T-helper 9 cell (primary cell): ENCODE results near the gene AGBL1.

Experiments used
- DNase-seq: peaks from one replicate; pipeline ENCODE4 v3.0.0-alpha.2; 2020
- total RNA-seq, 2 donors: gene quantifications; one replicate each; lab custom pipeline; 2026; lab: John Stamatoyannopoulos, UW

AGBL1 gene
- total RNA-seq: 0 reads per million in 2 donors

DNA sequence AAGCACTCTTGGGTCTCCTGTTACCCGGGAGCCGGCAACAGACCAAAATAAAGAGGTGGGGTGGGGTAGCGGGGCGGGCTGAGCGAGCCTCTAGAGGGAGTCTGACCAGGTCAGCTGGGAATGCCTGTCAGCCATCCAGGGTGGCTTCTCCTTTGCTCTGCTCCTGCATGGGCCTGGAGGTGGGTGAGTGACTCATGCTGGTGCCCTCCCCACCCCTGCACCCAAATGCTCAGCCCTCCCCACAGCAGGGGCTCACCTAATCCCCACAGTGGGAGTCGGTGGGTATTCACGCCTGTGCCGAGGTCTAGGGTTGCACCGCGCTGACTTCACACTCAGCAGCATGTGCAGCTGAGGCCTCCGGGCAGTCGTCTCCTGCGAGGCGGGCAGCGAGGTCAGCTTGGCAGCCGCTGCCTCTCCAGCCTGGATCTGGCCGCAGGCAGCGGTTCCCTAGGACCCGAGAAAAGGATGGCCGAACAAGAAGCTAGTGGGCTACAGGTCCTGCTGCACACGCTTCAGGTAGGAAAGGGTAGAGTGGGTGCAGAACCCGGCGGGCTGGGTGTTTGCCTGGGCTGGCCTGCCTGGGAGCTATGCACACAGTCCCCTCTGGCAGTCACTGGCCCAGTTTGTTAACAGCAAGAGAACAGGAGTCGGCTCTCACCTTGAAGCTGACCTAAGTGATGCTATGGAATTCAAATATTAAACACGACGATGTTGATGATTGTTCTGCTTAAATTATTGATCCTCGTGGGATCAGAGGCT, at the start of gene AGBL1:
TSS of gene AGBL1 (plus strand) at position 364 of the 759 bp plus-strand sequence.
- no peak for DNase-seq

DNA sequence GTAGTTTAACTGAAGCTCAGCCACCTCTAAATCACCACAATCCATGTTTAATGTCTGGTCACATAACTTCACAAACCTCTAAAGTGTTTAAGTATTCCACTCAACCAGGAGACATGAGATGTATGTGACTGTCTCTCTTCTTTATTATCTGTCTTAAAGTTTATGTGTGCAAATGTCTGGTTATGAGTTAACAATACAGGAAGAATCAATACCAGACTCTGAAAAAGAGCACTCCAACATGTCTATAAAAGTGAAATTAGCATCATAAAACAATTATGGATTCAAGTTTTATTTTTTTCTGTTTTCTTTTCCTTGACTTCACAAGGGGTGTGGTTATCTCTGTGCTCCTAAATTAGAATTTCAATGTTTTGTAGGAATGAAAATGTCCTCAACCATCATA, 44.8 kb upstream of the AGBL1 start:
- DNase-seq: no peak

DNA sequence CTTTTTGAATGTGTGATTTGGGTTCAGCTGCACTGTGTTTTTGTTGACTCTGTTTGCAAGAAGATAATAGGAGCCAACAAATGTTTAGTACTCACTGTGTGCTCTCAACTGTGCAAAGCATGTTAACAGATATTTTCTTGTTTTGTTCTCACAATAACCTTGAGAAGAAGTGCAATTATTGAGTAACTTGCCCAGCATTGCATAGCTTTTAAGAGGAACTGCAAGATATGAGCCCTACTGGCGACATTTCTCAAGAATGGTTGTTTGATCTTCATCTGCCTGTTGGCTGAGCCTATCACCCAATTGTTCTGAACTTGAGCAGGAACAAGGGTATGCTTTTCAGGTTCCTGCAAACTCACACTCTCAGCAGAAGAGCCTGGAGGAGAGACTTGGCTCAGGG, 43.4 kb upstream of the AGBL1 start:
- no peak for DNase-seq

DNA sequence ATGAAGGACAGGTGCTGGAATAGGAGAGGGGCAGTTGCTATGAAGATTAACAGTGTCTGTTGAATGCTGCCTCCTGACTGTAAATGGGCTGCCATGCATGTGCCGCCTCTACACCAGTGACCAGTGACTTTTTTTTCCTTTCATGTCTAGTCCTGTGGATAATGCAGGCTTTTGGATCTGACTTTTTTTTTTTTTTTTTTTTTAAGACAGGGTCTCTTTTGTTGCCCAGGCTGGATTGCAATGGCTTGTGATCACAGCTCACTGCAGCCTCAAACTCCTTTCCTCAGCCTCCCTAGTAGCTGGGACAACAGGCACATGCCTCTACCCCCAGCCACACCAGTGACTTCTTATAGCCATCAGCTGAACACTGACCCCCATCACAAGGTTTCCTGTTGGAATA, 41.2 kb upstream of the AGBL1 start:
- no peak for DNase-seq

DNA sequence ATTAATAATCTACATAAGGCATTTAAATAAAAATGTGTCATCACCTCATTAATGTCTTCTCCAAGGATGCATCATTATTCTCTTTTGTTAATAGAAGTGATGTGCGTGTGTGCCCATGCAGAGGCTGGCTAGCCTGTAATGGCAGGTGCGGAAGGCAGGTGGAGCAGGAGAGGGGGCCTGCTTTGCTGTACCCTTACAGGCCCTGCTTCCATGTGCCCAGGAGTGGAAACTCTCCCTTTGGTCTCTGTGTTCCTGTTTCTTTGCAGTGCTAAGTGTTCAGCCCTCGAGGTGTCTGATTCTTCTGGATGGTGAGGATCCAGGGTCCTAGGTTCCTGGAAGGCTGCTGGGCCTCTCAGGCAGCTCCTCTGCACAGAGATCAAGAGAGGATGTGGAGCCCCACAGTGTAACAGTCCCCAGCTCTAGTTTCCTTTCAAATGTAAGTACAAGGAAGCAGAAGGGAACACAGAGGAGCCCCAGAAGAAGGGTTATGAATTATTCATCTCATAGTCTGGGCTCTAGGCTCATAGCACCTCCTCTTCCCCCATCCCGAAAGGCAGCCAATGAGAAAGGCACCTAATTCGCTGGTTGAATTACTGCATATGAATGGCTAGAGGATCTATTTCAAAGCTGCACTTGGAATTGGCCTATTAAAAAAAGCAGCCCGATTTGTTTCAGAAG, 39.2 kb upstream of the AGBL1 start:
- no peak for DNase-seq

DNA sequence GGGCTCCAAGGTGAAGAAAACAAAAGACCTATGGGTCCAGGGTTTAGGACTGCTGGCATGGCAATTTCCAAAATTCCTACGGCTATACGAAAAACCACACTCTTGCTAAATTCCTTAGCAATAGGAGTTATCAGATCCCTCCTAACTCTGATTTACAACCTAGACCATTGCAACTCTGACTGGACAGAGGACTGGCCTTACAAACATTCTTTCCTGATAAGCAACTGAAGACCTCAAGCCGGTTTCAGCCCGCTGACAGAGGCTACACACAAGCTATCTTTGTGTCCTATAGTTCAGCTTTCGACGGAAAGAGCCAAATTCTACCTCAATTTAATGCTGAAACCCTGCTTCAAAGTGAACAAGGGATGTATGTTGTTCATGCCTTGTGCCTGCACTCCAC, 38.3 kb upstream of the AGBL1 start:
- DNase-seq: no peak

DNA sequence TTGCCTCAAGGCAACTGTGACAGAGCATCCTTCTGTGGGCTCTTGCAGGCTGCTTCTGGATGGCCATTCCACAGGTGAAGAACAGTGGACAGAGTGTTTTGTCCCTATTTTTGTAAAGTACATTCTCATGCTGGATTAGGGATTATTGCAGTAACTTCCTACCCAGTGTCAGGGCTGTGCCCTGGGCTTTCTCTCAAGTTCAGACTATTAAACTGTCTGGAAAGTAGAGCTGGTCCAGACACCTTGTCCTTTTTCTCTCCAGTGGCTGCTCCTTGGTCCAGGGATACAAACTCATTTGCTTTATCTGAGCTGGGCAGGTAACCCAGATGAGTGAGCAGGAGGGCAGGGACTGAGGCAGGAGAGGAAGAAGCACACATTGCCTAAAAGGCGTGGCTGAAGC, 37.4 kb upstream of the AGBL1 start:
- DNase-seq: no peak

DNA sequence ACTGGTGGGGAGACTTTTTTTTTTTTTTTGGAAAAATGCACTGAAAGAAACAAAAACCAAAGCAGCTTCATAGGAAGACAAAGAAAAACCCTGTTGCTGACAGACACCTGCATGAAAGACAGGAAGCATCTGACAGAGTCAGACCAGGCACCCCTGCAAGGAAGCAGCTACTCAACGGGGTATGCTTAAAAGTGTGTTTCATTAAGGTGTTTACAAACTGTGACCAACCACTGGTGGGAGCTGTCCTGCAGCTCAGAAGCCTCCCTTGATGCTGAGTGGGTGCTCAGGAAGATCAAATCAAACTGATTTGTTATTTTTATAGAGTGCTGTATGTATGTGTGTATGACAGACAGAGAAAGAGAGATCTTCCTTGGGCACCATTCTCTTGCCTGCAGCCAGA, 34.7 kb upstream of the AGBL1 start:
- no peak for DNase-seq

DNA sequence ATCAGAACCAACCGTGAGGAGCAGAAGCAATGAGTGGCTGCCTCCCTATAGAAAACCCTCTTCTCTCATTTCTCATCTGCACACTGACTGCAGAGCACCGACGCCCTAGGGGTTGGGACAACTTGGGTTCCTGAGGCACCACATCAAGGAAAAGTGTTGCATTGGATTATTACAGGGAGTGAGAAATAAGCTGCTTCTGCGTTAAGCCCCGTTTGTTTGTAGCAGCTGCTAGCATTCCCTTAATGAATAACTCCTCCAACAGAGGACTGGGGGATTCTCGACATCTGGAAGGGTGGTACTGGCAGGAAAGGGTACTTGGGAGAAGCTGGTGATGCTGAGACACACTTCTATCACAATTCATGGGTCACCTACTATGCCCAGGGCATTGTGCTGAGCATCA, 25.3 kb upstream of the AGBL1 start:
- DNase-seq: no peak

DNA sequence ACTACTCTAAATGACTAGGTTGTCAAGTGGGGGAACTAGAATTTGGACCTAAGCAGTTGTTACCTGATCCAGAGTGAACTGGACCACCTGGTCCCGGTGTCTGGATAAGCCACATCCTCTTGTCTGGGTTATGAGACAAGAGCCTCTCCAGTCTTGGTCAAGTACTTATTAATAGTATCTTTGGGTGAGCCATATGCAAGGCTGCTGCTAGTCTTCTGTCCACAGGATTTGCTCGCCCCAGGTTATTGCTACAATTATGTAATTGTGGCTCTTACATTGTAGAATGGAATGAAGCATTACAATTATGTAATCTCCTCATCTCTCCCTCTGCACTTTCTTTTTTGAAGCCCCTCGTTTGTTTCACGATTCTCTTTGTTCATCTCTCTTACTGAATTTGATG, 24.0 kb upstream of the AGBL1 start:
- DNase-seq: no peak

DNA sequence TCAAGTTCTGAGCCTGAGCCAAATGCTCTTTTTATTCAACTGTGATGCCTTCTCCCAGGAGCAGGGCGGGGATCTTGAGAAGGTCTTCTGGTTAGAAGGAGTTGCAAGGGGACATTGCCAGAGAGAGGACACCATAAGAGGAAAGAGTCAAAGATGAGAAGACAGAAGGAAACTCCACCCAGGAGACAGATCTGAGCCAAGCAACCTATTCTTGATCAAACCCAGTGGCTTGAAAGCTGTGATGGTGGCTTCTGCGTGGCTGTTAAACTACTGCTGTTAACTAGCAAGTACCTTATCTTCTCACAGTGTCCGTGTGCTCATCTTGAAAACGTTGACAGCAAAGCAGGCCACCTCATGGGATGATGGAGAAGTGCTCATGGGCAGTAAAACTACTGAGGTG, 19.8 kb upstream of the AGBL1 start:
- DNase-seq: no peak

DNA sequence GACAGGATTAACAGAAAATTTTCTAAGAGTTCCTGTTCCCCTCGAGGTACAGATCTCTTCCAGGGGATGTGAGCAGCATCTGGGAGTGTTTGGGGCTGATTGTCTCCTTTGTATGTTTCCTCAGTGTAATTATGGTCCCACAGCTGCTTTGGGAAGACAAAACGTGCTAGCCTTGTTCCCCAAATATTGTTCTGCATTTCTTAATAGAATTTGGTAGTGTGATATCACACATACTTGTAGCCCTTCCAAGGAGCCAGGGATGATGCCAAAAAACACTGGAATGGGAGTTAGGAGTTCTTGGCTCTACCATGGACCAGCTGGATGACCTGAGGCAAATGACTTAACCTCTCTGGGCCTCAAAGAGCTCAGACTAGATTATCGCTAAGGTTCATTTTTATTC, 19.0 kb upstream of the AGBL1 start:
- DNase-seq: no peak

DNA sequence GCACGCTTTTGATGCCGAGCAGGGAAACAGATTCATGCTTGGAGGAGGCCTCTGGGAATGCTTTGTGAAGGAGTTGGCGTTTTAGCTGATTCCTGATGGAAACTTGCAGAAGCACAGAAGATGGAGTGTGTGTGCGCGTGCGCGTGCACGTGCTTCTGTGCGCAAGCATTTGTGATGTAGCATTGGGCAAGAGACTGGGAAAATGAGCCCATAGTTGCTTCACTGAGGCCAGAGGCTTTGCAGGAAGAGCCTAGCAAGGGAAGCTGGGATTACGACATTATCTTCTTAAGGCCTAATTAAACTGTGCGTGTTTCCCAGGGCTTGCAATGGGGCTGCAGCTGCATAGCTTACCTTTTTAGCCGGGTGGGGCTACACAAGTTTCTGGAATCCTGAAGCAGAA, 18.1 kb upstream of the AGBL1 start:
- DNase-seq: no peak

DNA sequence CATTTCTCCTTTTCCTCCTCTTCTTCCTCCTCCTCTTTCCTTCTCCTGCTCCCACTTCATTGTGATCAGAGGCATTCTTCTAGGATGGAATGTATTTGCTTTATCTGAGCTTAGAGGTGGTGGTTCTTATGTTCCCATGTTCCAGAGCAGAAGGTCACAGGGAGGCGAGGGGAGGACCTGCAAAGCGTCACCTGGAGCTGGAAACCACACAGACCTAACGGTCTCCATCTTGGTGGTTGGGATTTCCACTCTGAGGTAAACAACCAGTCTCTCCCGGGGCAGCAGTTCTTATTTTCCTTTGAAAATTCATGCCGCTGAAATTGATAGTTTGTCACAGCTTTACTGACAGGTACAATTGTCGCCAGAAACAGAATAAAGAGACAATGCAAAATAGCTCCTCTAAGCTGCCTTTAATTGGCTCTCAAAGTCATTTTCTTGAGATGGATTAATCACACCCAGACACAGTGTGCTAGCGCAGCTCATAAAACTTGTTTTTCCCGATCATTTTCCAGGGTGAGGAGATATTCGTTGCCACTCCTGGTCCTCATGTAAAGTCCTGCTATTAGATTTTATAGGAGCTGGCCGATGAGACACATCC, 16.9 kb upstream of the AGBL1 start:
- no peak for DNase-seq

DNA sequence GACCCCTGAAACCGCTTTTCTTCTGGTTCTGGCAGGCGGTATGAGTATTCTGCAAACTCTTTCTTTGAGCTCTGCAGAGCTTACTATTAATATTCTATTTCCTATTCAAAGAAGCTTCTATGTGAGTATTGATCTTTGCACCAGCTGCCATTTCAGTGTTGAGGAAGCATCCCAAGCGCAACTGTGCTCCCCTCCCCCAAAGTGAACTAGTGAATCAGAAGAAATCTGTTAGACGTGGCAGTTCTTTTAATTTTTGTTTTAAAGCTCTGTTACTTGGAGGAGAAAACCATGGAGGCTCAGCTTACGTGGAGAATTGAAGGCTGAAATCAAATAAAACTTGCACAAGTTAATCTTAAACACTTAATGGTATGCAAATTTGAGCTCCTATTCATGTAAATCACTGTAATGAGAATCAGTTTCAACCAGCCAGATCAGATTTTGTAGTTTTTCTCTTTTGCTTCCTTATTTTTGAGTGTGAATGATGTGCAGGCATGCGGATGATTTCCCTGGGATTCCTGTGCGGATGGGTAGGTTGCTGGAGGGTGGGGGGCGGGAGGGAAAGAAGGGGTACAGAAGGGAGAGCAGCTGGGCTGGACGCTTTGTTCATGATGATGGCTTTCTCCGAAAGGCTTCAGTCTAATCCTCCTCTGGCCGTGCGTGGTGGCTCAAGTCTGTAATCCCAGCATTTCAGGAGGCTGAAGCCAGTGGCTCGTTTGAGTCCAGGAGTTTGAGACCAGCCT, 16.1 kb upstream of the AGBL1 start:
- DNase-seq: no peak

DNA sequence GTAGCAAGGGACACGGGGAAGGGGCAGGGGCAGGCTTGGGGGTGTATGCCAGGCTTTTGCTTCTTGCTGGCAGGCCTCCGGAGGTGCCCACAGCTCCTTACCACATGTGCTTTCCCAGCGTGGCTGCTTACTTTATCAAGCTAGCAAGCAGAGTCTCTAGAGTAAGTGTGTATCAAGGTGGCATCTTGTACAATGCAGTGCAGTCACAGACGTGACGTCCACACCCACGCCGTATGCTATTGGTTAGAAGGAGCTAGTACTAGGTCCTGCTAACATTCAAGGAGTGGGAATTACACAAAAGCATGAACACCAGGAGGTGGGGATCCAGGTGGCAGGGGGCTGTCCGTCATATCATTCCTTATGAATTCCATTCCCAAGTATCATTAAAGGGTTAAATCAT, 15.3 kb upstream of the AGBL1 start:
- no peak for DNase-seq

DNA sequence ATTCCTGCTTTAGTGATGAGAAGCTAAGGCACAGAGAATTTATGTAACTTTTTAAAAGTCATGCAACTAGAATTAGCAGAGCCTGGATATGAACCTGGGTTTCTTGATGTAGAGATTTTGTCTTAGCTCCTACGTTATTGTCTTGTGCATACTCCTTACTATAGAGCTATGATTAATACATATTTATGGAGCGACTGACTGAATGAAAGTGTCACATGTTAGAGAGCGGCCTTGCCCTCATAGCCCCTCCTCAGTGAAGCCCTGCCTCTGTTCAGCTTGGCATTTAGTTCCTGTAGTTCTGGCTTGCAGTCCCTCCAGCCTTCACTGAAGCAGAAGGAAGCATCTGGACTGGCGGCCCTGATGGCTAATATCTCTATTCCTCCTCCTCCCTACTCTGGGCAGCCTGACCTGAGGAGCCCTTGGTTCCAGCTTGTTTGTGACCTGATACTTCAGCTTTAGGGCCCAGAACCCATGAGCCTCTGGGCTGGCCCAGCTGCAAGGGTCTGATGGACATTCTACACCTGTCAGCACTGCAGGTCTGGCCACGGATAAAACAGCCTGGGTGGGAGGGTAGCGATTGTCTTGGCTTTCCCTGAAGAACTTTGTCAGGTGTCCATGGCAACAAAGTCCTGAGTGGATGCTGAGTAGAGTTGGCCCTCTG, 13.4 kb upstream of the AGBL1 start:
- no peak for DNase-seq

DNA sequence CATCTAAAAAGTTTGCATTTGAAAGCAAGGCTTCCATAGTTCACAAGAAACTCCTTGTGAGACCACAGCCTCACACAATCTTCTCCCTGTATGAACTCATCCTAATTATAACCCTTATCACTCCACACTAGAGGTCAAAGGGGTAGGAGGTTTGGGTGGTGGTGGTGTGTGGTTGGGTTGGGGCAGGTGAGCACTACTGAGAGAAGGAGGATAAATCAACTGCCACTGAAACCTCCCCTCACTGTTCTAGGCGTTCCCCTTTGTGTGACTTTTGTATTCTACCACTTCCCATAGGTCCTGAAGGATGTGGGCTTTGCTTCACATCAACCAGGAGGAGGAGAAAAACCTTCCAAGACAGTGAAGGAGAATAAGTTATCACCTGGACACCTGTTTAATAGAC, 6.4 kb upstream of the AGBL1 start:
- DNase-seq: no peak

DNA sequence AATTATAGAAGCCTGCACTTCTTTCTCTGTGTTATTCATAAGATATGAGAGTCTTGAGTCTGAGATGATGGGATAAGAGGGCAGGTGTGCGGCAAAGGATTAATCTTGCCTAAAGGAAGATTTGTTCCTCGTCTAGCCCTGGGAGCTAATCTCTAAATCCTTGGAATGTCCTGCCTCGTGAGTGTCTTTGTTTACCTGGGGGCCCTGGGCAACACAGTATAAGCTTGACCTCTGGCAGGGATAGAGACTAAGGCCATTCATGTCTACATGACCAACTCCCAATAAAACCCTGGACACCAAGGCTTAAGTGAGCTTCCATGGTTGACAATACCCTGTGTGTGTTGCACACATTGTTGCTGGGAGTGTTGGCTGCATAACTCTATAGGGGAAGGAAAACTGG, 3.2 kb upstream of the AGBL1 start:
- no peak for DNase-seq

DNA sequence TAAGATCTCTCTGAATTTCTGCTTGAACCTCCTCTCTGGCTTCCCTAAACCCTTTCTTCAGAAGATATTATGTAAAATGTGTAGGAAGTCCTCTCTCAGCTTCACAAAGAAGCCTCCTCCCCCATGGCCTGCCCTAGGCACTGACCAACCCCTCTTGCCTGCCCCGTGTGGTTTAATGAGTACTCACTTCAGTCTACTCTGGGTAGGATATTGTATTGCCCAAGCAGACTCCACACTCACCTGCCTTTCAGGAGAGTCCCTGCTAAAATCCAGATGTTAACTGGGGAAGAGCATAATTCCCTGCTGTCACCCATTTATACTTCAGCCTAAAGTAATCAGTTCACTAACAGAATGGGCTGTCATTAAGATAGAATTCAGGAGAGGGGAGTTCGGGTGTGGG, 2.6 kb upstream of the AGBL1 start:
- no peak for DNase-seq

DNA sequence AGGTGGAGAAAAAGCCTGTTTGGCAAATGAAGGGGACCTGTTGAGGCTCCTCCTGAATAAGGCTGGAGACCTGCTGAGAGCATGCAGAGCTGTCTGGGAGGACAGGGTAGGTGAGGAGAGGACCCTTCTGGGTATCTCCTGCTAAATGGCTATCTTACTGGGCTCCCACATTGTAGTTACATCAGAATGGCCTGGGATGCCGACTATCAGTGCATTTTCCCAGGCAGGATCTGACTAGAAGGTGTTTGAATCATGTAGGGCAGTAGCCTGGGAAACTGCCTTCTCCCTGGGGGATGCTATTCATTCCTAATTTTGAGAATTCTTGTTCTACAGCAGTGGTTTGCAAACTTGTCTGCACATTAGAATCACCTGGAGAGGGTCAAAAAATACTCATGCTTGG, 631 bp downstream of the AGBL1 start:
- no peak for DNase-seq

DNA sequence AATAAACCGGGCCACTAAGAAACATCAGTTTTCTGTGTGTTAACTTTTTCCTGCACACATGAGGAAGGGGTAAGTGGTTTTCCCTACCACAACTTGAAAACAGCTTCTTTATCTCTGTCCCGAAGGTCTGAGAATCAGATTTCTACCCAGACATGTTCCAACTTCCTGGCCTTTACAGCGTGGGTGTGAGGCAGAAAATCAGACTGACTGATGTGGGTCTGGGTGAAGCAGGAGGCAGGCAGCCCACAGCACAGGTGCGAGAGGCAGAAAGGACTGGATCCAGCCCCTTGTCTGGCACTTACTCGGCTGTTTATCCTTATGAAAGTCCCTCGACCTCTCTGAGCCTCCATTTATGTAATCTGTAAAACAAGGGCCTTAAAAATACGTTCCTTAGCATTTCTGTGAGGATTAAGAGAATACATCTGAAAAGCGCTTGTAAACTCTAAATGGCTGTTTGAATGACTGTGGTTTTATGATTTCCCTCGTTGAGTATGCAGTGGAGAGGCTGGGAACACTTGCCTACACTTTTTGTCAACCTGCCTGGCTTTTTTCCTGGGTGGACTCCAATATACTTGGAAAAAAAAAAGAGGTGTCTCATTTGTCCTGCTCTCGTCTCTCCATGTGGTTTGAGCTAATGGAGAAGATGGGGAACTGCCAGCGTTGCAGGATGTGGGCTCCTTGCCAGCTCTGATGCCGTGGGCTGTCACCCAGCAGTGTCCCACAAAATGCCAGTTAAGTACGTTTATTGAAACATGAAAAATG, 3.1 kb downstream of the AGBL1 start:
- DNase-seq: no peak
